K562 (cell line): Measurements from ENCODE around the gene NEDD4L. TPM values are rescaled to one million over a fixed set of nuclear protein-coding genes. Genes with fewer than 3 reads are reported as not detected.

ENCODE experiments used
- ARNT ChIP-seq, 2 experiments: fragments of 450-650 bp; IDR thresholded peaks; 2 replicates each; pipeline ENCODE4 v1.6.1; 2016; ENCODE audit warnings: mild to moderate bottlenecking in 1 of 2
- CSDE1 ChIP-seq, 2 experiments: fragments of 450-650 bp; IDR thresholded peaks; 2 replicates each; pipeline ENCODE4 v1.6.1; 2016; ENCODE audit warnings: mild to moderate bottlenecking in 1 of 2
- DPF2 ChIP-seq: fragments of 450-650 bp; IDR thresholded peaks from 2 replicates; pipeline ENCODE4 v1.6.1; 2016
- FOXJ2 ChIP-seq: fragments of 200-800 bp; sonication (Bioruptor generic); IDR thresholded peaks from 2 replicates; pipeline ENCODE4 v1.6.1; 2016; ENCODE audit warnings: missing genetic modification characterization, missing compliant biosample characterization
- IRF2 ChIP-seq: sonication (generic); formaldehyde crosslinking; IDR thresholded peaks from 2 replicates; pipeline ENCODE4 v1.8.1; 2022; ENCODE audit warnings: mild to moderate bottlenecking, missing genetic modification reagents
- KDM1A ChIP-seq, 2 experiments: fragments of 450-650 bp; IDR thresholded peaks; 2 replicates each; pipeline ENCODE4 v1.6.1; 2016; ENCODE audit warnings: mild to moderate bottlenecking in 2 of 2
- MYBL2 ChIP-seq, 2 experiments: fragments of 450-650 bp in 1 of 2; sonication (generic) in 1 of 2; formaldehyde crosslinking in 1 of 2; IDR thresholded peaks; 2 replicates each; pipeline versions ENCODE4 v1.6.1 to v1.8.1; 2017 to 2022; ENCODE audit warnings: borderline replicate concordance in 1 of 2, inconsistent platforms in 1 of 2, low read depth in 1 of 2, mild to moderate bottlenecking in 1 of 2, missing genetic modification reagents in 1 of 2, moderate library complexity in 1 of 2
- NFE2 ChIP-seq: IDR thresholded peaks from 2 replicates; pipeline ENCODE4 v1.6.1; 2014; ENCODE audit warnings: antibody characterized with exemption, low read depth
- POLR3G ChIP-seq: IDR thresholded peaks from 2 replicates; pipeline ENCODE4 v1.6.1; 2011; ENCODE audit not compliant: insufficient read length, insufficient replicate concordance; ENCODE audit errors: extremely low read depth
- RAD21 ChIP-seq, 2 experiments: fragments of 250-450 bp in 1 of 2; fragments of 450-650 bp in 1 of 2; sonication (Bioruptor Pico) in 1 of 2; formaldehyde crosslinking in 1 of 2; IDR thresholded peaks in 1 of 2; conservative IDR thresholded peaks in 1 of 2; 2 replicates each; pipeline versions ENCODE4 v1.4.0 to v1.8.0; 2020 to 2022; ENCODE audit warnings: mild to moderate bottlenecking in 2 of 2, moderate library complexity in 1 of 2
- RBM14 ChIP-seq: fragments of 200-400 bp; formaldehyde crosslinking; IDR thresholded peaks from 2 replicates; pipeline ENCODE4 v1.6.1; 2018; ENCODE audit warnings: low read depth, mild to moderate bottlenecking, low read length, moderate library complexity, borderline replicate concordance; ENCODE audit not compliant: insufficient read depth
- SAFB2 ChIP-seq: fragments of 200-400 bp; formaldehyde crosslinking; IDR thresholded peaks from 2 replicates; pipeline ENCODE4 v1.6.1; 2018; ENCODE audit warnings: borderline replicate concordance, low read length, low read depth, moderate library complexity; ENCODE audit not compliant: severe bottlenecking
- SMARCC2 ChIP-seq: fragments of 450-650 bp; IDR thresholded peaks from 2 replicates; pipeline ENCODE4 v1.6.1; 2017; ENCODE audit warnings: antibody characterized with exemption, moderate library complexity, mild to moderate bottlenecking, low read depth
- SRSF9 ChIP-seq: fragments of 200-400 bp; formaldehyde crosslinking; IDR thresholded peaks from 2 replicates; pipeline ENCODE4 v1.6.1; 2017; ENCODE audit warnings: low read depth, low read length, borderline replicate concordance
- SUPT5H ChIP-seq: fragments of 450-650 bp; IDR thresholded peaks from 2 replicates; pipeline ENCODE4 v1.6.1; 2016
- TAF15 ChIP-seq: fragments of 200-400 bp; formaldehyde crosslinking; IDR thresholded peaks from 2 replicates; pipeline ENCODE4 v1.6.1; 2017; ENCODE audit warnings: mild to moderate bottlenecking, low read depth, low read length, moderate library complexity
- YBX1 ChIP-seq: fragments of 450-650 bp; IDR thresholded peaks from 2 replicates; pipeline ENCODE4 v1.7.1; 2016; ENCODE audit warnings: mild to moderate bottlenecking
- polyA plus RNA-seq, 8 experiments: library from polyadenylated mRNA; depleted of rRNA in 4 of 8; stranded (reverse) in 5 of 8; unstranded in 3 of 8; fragments of >200 nt; fragmentation: Nextera tagmentation in 2 of 8; fragmentation: Illumina TruSeq in 1 of 8; extraction: Ambion mirVana in 2 of 8; extraction: Trizol in 1 of 8; gene quantifications; 2 replicates each; pipeline versions ENCODE4 v1.2.1 to v1.2.3, GENCODE V29; 2011 to 2014; ENCODE audit warnings: inconsistent platforms in 1 of 8, missing spikeins in 1 of 8
- total RNA-seq, 7 experiments: library from RNA; depleted of rRNA in 6 of 7; stranded (reverse); fragments of >200 nt in 6 of 7; fragmentation: Illumina TruSeq in 2 of 7; extraction: Trizol in 2 of 7; gene quantifications; 2 replicates each; pipeline versions ENCODE4 v1.2.1 to v1.2.3, GENCODE V29; 2011 to 2021; ENCODE audit warnings: low replicate concordance in 1 of 7
- TF ChIP-seq, protein P1 (sequence below): sonication (generic); formaldehyde crosslinking; IDR thresholded peaks from 2 replicates; pipeline ENCODE4 v1.8.1; 2022; ENCODE audit warnings: missing genetic modification reagents
- TF ChIP-seq, protein P2 (sequence below): fragments of 250-450 bp; sonication (Bioruptor Pico); IDR thresholded peaks from 2 replicates; pipeline ENCODE4 v1.9.0; 2021; ENCODE audit warnings: mild to moderate bottlenecking, inconsistent platforms
- TF ChIP-seq, protein P3 (sequence below): sonication (generic); formaldehyde crosslinking; IDR thresholded peaks from 2 replicates; pipeline ENCODE4 v1.5.0; 2020; ENCODE audit warnings: missing genetic modification reagents
- TF ChIP-seq, protein P4 (sequence below): fragments of 200-800 bp; sonication (Bioruptor generic); IDR thresholded peaks from 2 replicates; pipeline ENCODE4 v1.6.1; 2017; ENCODE audit warnings: missing genetic modification characterization, missing compliant biosample characterization
- TF ChIP-seq, protein P5 (sequence below): IDR thresholded peaks from 2 replicates; pipeline ENCODE4 v1.6.1; 2011; ENCODE audit not compliant: insufficient read length; ENCODE audit errors: extremely low read depth

The NEDD4L gene
- total and polyA plus RNA-seq, 9 of the 15 experiments (the other 6 are each of a cell fraction or from before 2014, with no cell fraction given): 8.1 to 33.4 (median 19.9) TPM

DNA sequence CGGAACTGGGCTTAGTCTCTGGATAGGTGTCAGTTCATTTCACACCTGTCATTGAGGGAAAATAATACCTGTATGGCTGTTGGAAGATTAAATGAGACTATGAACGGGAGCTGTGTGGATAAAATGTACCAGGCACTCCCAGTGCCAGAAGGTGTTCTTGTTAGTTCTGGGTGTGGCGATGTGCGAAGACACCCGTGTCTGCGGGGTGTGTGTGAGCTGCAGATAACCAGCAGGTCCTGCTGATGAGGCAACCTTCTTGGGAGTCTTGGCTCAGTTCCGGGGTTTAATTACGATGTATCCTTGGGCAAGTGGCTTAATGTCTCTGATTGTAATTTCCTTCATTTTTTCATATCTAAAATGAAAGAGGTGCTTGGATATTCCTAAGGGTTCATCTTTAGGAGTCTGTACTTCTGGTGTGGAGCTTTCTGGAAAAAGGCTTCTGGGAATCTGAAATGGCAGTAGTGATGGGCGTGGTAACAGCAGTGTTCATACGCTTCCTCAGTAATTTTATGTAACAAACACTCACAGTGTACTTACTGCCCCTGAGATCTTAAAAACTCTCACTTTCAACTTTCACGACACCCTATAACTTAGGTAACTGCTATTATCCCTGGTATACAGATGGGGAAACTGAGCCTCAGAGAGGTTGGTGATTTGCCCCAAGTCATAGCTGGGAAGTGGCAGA lies 35.0 kb downstream of the NEDD4L start (continued):
- TF ChIP-seq NFE2 (no peak), KDM1A (IDR thresholded peaks at IDR 0.05) (peak; percentile 67 to 71), POLR3G (no peak), FOXJ2 (no peak), SAFB2 (no peak), DPF2 (peak; percentile 91), ARNT (IDR thresholded peaks at IDR 0.05) (peak in 1 of 2 experiments; percentile 77; a peak in 2 of 4 replicates), MYBL2 (IDR thresholded peaks at IDR 0.05; ENCODE audit: low read depth) (no peak), MYBL2 (CRISPR knock-in tag; IDR thresholded peaks at IDR 0.05; ENCODE audit: borderline replicate concordance) (no peak), SUPT5H (no peak), SMARCC2 (peak; percentile 64), TAF15 (no peak), CSDE1 (IDR thresholded peaks at IDR 0.05) (no peak), SRSF9 (no peak), YBX1 (no peak), IRF2 (CRISPR knock-in tag) (no peak), RBM14 (no peak), RAD21 (CRISPR knock-in tag; conservative IDR thresholded peaks at IDR 0.05 in 1 of 2, IDR thresholded peaks at IDR 0.05 in 1 of 2) (no peak)
- TF ChIP-seq, protein P1, sequence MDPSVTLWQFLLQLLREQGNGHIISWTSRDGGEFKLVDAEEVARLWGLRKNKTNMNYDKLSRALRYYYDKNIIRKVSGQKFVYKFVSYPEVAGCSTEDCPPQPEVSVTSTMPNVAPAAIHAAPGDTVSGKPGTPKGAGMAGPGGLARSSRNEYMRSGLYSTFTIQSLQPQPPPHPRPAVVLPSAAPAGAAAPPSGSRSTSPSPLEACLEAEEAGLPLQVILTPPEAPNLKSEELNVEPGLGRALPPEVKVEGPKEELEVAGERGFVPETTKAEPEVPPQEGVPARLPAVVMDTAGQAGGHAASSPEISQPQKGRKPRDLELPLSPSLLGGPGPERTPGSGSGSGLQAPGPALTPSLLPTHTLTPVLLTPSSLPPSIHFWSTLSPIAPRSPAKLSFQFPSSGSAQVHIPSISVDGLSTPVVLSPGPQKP: no peak
- TF ChIP-seq, protein P2, sequence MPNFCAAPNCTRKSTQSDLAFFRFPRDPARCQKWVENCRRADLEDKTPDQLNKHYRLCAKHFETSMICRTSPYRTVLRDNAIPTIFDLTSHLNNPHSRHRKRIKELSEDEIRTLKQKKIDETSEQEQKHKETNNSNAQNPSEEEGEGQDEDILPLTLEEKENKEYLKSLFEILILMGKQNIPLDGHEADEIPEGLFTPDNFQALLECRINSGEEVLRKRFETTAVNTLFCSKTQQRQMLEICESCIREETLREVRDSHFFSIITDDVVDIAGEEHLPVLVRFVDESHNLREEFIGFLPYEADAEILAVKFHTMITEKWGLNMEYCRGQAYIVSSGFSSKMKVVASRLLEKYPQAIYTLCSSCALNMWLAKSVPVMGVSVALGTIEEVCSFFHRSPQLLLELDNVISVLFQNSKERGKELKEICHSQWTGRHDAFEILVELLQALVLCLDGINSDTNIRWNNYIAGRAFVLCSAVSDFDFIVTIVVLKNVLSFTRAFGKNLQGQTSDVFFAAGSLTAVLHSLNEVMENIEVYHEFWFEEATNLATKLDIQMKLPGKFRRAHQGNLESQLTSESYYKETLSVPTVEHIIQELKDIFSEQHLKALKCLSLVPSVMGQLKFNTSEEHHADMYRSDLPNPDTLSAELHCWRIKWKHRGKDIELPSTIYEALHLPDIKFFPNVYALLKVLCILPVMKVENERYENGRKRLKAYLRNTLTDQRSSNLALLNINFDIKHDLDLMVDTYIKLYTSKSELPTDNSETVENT (CRISPR knock-in tag): no peak
- TF ChIP-seq, protein P3, sequence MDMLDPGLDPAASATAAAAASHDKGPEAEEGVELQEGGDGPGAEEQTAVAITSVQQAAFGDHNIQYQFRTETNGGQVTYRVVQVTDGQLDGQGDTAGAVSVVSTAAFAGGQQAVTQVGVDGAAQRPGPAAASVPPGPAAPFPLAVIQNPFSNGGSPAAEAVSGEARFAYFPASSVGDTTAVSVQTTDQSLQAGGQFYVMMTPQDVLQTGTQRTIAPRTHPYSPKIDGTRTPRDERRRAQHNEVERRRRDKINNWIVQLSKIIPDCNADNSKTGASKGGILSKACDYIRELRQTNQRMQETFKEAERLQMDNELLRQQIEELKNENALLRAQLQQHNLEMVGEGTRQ (CRISPR knock-in tag): no peak
- TF ChIP-seq, protein P4, sequence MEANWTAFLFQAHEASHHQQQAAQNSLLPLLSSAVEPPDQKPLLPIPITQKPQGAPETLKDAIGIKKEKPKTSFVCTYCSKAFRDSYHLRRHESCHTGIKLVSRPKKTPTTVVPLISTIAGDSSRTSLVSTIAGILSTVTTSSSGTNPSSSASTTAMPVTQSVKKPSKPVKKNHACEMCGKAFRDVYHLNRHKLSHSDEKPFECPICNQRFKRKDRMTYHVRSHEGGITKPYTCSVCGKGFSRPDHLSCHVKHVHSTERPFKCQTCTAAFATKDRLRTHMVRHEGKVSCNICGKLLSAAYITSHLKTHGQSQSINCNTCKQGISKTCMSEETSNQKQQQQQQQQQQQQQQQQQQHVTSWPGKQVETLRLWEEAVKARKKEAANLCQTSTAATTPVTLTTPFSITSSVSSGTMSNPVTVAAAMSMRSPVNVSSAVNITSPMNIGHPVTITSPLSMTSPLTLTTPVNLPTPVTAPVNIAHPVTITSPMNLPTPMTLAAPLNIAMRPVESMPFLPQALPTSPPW (CRISPR knock-in tag): peak; percentile 37; the same call in 1 of the 2 replicates
- TF ChIP-seq, protein P5, sequence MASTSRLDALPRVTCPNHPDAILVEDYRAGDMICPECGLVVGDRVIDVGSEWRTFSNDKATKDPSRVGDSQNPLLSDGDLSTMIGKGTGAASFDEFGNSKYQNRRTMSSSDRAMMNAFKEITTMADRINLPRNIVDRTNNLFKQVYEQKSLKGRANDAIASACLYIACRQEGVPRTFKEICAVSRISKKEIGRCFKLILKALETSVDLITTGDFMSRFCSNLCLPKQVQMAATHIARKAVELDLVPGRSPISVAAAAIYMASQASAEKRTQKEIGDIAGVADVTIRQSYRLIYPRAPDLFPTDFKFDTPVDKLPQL: no peak
